Measurements from ENCODE around the gene ID2. TPM values are rescaled to one million over a fixed set of nuclear protein-coding genes. Genes with fewer than 3 reads are reported as not detected.
A peak's percentile ranks its signal among the peaks of the same experiment; 100 is the strongest.

Gene ID2
- total and polyA plus RNA-seq, 2 of the 13 experiments (the other 11 are each of a cell fraction or from before 2014, with no cell fraction given), result 214 to 719 TPM

- TF ChIP-seq ZNF775 (CRISPR knock-in tag; IDR thresholded peaks at IDR 0.05; ENCODE audit: borderline replicate concordance) (no peak), ZBTB46 (CRISPR knock-in tag; IDR thresholded peaks at IDR 0.05; ENCODE audit: borderline replicate concordance) (no peak), TOE1 (CRISPR knock-in tag; IDR thresholded peaks at IDR 0.05) (0 out of 2 replicates have a peak, but pooled peaks have one; percentile 42), EZH2 (conservative IDR thresholded peaks at IDR 0.05; ENCODE audit: low read depth, low read length) (no peak), NR2F6 (IDR thresholded peaks at IDR 0.05) (0 out of 2 replicates have a peak, but pooled peaks have one; percentile 22), NR2F6 (CRISPR knock-in tag; IDR thresholded peaks at IDR 0.05) (peak; percentile 14; the same call in 1 of the 2 replicates), ZNF572 (CRISPR knock-in tag; IDR thresholded peaks at IDR 0.05) (0 out of 2 replicates have a peak, but pooled peaks have one; percentile 18), CHD2 (IDR thresholded peaks at IDR 0.05; ENCODE audit: low read depth, low read length) (0 out of 2 replicates have a peak, but pooled peaks have one; percentile 26), SP1 (IDR thresholded peaks at IDR 0.05) (no peak), SP1 (CRISPR knock-in tag; IDR thresholded peaks at IDR 0.05) (0 out of 2 replicates have a peak, but pooled peaks have one; percentile 21), E2F5 (CRISPR knock-in tag; conservative IDR thresholded peaks at IDR 0.05) (0 out of 2 replicates have a peak, but pooled peaks have one; percentile 38), ZBTB37 (CRISPR knock-in tag; IDR thresholded peaks at IDR 0.05) (no peak), SALL2 (CRISPR knock-in tag; IDR thresholded peaks at IDR 0.05) (0 out of 2 replicates have a peak, but pooled peaks have one; percentile 28), KDM6A (CRISPR knock-in tag; IDR thresholded peaks at IDR 0.05; ENCODE audit: low read depth) (no peak), ARNT (IDR thresholded peaks at IDR 0.05) (no peak), CTCF (CRISPR knock-in tag; IDR thresholded peaks at IDR 0.05) (0 out of 2 replicates have a peak, but pooled peaks have one; percentile 3), HNF1B (CRISPR knock-in tag; IDR thresholded peaks at IDR 0.05) (peak; percentile 45; the same call in 1 of the 2 replicates), ZBTB10 (CRISPR knock-in tag; IDR thresholded peaks at IDR 0.05; ENCODE audit: borderline replicate concordance) (0 out of 2 replicates have a peak, but pooled peaks have one; percentile 17)
These were observed 3.9 kb upstream of the ID2 start (continued) for GRCh38 chr2:8677646-8678592.

All from HepG2 (cell line).